HG02943 (cell line): ENCODE measurements around the gene JAG1.

Experiments used
- ATAC-seq: cut with Tn5 transposase; IDR thresholded peaks from one replicate; pipeline ENCODE4 v1.9.1; 2021; ENCODE audit warnings: mild to moderate bottlenecking, low read depth, moderate library complexity; ENCODE audit not compliant: unreplicated experiment

JAG1 gene

DNA sequence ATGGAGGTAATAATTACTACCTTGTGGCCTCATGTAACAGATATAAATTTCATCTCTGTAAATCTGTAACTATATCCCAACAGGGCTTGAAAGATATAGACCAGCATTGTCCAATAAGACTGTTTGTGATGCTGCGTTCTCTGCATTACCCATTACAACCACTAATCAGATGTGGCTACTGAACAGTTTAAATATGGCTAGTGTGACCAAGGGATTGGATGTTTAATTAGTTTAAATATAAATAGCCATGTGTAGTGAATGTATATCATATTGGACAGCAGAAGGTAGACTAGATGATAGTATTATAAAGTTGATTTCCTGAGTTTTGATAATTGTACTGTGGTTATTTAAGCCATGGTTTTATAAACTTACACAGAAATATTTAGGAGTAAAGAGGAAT is 27.8 kb upstream of the JAG1 start:
- no peak for ATAC-seq

DNA sequence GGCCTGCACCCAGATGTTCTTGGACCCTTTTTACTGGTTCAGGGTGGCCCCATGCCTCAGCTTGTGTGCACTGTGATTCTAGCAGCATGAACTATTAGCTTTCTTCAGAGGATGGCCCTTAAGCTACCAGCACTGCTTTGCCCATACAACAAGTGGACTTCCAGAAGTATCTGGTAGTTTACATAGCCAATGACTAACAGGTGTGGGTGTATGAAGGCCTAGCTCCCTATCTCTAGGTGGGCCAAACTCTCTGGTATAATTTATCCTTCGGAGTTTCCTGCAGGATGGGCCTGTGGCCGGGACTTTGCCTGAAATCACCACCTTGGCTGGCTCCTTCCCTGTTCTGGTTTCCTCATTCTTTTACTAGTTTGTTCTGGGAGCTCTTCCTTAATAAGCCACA is 26.1 kb upstream of the JAG1 start:
- no peak for ATAC-seq

DNA sequence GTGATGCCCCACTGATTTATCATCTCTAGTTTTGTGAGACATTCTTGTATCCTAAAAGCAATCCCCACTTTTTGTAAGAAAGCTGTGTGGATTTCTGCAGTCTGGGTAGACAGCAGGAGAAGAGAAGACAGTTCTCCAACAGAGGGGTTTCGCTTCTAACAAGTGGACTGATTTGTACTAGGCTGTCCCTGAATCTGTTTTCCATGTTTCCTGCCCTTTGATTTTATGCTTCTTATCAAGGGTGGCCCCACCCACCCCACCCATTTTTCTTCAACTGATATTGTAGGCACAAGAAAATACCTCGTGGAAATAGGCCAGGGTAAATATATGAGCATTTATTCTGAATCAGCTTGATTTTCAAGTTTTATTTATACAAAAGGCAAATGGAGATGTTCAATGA is 25.7 kb upstream of the JAG1 start:
- no peak for ATAC-seq

DNA sequence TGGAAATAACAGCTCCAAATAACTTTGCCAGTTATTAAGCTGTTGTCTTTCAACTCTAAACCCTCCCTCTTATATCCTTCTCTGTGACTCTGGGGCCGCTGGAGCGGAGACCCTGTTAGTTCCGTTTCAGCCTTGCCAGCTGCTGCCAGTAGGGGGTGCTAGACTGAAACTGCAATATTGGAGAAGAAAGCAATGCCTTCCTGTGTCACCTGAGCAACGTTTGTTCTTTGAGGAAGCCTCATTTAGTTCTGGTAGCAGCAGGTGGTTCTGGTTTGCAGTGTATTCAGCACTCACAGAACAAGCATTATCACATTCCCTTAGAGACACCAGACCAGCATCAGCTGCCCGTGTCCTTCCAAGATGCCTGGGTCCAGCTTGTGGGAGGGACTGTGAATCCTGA is 22.9 kb upstream of the JAG1 start:
- ATAC-seq = no peak

DNA sequence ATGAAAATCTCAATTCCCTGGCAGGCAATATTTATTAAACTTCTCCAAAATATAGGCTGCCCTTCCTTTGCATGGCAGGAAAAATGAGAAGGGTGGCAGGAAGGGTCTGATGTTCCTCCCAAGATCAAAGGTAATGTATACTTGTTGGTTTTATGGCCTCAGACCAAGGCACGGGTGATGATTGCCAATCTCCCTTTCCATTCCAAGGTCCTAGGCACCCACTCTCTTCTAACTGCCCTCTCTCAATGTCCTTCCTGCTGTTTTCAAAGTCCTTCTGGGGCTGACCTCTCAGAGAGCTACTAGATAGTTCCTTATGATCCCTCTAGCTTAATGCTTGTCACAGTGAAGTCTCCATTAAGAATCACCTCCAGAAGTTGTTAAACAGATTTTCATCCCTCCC is 15.6 kb upstream of the JAG1 start:
- no peak for ATAC-seq

DNA sequence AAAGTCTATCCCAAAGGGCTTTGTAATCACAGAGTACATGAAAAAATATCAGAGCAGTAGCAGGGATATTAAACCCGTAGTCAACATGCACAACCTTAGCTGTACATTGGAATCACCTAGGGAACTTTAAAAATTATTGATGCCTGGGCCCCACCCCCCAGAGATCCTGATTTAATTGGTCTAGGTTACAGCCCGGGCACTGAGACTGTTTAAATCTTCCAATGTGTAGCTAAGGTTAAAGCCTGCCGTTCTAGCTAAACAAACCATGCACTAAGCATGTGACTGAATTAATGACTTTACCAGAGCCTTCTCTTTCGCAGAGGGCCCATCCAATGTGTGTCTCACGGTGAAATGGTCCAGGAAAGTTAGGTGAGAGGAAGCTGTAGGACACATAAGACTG is 14.1 kb upstream of the JAG1 start:
- ATAC-seq = no peak

DNA sequence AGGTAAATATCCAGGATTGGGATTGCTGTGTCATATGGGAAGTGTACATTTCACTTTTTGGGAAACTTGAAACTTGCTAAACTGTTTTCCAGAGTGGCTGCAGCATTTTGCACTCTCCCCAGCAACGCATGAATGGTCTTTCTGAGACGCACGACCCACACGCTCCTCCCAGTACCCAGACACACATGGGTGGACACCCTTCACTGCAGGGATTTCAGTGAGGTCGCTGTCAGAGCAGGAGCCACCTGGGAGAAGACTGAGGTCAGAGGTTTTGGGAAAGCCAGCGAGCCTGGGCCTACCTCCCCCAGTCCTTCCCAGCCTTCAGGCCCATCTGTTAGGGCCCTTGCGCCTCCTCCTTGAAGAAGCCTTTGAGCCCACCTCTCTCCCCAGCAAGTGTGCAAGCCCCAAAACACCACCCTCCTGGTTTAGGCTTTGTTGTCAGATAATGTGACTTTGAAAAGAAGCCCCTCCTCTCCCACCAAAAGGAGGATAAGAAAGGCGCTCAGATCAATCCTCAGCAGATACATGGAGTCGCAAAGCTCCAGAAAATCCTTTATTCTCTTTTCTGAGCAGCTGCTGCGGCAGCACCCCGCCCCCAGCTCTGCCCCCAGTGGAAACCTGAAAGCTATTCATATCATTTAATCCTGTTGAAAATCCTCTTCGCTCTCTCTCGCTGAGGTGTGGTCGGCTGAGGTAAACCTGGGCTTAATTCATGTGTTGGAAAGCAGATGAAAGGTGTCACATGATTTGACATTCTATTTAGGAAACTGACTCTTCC is 12.7 kb upstream of the JAG1 start:
- no peak for ATAC-seq

DNA sequence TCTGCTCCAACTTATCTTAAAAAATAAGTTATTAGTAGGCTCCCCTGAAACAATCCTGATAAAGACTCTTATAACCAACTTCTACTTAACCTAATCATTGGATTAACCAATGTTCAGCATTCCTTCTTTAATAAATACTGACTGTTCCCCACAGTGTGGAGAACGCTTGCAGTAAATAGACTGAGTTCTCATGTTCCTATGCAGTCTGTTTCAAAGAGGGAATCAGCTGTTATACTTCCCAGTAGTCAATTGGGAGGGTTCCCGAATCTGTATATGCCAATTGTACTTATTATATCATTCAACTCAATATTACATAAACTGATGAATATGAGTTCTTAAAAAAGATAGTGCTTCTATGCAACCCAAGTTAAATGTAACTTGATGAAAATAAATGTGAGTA is 9.7 kb upstream of the JAG1 start:
- ATAC-seq = no peak

DNA sequence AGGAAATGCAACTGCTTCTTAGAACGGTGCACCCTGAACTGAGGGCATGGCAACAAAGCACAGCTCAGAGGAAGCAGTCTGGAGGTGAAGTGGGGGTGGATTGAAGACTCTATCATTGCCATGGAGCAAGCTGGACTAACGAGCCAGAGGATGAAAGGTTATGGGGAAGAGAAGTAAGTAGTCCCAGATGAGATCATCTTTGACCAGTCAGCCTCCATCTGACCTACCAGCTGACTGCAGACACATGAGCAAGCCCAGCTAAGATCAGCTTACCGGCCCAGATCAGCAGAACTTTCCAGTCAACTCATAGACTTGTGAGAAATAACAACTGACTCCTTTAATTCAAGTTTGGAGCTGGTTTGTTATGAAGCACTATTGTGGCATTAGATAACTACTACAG is 9.1 kb upstream of the JAG1 start:
- no peak for ATAC-seq

DNA sequence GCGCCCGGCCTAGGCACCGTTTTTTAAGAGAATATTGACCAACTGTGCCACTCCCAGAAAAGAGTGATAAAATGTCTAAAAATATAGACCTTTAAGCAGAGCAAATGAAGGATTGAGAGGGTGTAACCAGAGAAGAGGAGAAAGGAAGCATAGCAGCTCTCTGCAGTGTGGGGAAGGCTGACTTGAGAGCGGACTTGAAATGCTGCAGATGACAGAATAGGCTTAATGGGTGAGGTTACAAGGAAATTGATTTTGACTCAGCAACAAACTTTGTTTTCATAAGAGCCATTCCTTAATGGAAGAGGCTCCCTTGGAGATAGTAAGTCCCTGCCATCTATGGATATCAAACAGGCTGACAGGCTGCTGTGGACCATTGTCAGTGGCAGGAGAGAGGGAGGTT is 7.7 kb upstream of the JAG1 start:
- ATAC-seq = no peak

DNA sequence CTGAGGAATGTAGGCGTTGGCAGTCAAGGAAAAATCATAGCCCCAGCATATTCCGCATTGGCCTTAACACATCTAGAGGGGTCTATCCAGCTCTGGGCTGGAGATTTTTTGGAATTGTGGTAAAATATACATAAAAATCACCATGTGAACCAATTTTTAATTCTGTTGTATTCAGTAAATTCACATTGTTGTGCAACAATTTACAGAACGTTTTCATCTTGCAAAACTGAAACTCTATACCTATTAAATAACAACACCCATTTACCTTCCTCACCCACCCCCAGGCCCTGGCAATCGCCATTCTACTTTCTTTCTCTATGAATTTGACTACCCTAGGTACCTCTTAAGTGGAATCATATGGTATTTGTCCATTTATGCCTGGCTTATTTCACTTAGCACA is 6.8 kb upstream of the JAG1 start:
- ATAC-seq = no peak

DNA sequence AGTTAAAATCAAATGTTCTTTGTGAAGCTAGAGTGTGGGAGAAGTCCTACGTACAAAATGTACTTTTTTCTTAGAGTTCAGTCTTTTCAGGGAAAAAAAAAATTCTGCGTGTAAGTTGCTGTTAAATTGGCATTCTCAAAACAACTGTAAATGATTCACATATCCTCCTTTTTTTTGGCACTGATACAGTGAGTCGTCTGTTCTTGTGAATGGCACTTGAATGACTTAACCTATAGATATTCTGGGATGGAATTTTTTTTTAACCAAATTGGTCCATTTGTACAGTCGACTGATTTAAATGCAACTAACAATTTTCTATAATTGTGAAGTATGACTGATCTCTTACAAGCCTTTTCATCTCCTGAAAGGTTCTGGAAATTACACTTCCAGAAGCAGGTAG is 5.5 kb upstream of the JAG1 start:
- no peak for ATAC-seq

DNA sequence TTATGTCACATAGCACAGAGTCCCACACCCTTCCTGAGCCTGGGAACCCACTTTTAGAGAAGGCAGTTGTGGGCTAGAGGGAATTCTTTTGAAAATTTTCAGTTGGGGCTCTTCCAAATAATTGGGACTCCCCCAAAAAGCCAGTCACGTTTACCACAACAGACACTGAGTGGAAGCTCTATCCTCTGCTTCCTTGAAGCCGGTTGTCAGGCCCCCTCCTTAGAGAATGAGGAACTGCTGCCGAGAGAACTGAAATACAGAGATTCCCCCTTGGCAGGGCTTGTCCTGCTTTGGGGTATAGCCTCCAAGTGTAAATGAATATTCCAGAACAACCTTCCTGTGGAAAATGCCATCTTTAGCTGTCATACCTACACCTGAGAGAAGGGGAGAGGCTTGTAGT is 2.7 kb upstream of the JAG1 start:
- ATAC-seq = no peak

DNA sequence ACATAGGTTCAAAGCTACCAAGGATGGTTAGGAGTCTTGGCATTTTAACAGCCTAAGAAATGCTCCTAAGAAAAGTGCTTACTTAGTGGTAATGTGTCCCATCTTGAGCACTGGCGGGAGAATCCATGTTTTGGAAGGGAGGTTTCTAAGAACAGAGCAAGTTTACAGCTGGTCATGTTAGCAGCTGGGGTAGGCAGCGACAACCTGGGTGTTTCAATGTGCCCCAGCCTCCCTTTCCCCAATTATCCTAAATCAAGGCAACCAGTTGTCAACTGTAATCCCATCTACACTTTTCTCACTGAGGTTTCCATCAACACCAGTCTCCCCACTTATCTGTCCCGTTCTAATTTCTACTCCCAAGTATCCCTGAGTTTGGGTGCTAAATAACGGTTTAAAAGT is 1.6 kb upstream of the JAG1 start:
- no peak for ATAC-seq

DNA sequence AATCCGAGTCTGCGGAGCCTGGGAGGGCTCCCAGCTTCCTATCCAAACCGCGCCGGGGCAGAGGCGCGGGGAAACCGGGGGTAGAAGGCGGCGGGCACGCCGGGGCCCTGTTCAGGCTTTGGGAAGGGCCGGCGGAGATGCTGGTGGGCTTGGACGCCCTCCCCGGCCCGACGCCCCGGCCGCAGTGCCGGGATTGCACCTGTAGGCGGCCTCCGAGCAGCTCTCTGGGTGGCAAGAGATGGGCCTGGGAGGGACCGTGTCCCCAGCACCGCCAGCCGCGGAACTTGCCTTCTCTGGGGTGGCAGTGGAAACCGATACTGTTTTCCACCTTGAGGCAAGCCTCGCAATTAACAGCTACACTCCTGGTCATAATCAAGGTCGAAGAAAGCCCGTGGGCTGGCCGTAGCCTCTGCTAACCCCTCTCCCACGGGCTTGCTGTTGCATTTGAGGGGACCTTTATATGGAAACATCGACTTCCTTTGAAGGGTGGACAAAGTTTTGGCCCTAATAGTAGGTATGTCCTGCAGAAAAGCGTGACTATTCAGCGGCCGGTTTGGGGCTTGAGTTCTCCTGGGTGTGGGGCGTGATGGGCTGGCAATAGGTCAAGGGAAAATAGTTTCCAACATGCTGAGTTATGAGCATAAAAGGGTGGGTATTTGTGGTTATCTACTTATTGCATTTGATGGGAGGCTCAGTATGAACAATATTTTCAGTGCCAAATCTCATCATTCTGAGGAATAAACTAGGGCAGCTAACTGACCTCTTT is 1.1 kb upstream of the JAG1 start:
- ATAC-seq = peak; percentile 43

DNA sequence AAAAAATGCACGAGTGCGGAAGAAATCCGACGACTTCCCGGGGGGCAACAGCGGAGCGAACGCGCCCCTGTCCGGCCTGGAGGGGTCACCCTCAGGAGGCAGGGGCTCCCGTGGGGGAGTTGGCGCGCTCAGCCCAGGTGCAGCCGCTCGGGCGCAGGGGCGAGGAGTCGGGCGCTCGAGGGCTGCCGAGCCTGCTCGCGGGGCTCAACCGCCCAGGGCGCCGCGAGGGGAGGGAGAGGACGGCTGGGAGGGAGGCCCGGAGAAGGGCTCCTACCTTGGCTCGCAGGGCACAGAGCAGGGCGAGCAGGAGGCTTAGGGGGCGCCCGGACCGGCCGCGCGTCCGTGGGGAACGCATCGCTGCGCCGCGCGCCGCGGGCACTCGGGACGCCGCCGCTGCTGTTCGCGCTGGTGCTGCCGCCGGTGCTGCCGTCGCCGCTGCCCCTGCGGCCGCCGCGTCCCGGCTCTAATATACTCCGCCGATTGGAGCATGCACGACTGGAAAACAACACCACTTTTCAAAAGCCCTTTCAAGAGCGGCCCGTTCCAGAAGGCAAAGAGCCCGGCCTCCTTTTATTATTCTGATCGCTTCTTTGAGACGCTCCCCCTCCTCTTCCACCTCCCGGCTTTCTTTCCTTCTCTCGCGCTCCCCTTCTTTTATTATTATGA is 490 bp downstream of the JAG1 start:
- ATAC-seq = no peak

DNA sequence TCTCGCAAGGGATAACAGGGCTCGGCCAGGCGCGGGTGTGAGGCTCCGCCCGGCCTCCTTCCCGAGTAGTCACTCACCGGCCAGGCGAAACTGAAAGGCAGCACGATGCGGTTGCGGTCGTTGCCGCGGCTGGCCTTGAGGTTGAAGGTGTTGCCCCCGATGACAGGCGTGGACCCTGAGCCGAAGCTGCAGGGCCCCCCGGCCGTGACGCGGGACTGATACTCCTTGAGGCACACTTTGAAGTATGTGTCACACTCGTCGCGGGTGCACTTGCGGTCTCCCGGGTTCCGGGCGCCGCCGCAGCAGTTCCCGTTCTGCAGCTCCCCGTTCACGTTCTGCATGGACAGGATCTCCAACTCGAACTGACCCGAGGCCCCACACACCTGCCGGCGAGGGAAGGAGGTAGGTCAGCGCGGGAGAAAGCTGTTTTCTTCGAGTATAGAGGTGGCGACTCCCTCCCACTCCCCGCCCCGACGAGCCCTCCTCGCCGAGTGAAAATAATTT is 1.1 kb downstream of the JAG1 start:
- no peak for ATAC-seq

DNA sequence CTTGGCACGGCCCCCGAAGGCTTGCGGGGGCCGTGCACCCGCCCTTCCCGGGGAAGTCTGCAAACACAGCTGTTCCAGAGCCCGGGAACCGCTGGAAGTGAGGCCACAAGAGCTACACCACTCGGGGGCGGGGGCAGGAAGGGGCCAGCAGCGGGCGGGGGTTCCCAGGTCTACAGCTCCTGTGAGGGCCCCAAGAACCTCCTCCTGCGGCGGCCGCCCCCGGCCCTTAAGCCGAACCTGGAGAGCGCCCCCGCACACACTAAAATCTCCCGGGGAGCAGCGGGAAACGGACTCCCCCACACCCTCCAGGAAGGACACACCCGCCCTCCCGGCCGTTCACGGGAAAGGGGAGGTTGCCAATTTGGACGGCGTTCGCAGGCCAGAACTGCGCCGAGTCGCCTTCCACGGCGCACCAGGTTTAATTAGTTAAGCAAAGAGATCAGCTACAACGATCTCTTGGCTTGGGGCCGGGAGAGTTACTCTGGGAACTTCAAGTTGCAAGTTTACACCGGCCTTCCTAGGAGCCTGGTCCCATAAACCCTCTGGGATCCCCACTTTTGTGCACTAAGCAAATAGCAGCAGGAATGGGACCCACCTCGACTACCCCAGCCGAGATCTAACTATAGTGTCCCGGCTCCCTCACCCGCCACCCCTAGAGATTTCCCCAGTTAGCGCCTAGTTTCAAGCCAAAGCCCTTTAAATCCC is 1.7 kb downstream of the JAG1 start:
- no peak for ATAC-seq

DNA sequence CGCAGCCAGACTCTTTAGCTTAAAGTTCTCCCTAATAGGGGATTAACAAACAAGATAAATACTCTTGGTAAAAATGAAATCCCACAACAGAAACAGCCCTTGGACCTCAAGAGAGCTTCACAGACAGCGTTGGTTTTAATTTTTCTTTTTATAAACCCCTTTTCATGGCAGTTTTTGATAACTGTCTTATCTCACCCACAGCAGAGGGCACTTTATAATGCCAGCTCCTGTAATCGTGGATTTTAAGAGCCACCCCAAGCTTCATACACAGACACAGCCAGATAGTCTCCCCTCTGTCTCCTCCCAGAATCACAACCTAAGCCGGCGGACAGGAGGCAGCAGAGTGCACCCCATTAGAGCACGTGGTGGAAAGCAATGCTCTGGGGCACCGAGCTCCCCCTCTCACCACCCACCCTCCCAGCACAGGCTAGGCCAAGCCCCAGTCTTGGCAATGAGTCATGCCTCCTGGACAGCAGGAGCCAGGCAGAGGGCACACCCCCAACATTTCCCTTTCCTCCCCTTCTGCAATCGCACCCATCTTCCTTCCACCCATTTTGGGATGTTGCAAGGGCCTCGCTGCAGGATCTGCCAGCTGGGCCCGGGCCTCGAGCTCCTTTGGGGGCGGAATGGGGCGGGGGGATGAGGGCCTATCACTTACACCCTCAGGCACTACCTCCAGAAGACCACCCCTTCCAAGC is 2.4 kb downstream of the JAG1 start:
- peak; percentile 28 for ATAC-seq

DNA sequence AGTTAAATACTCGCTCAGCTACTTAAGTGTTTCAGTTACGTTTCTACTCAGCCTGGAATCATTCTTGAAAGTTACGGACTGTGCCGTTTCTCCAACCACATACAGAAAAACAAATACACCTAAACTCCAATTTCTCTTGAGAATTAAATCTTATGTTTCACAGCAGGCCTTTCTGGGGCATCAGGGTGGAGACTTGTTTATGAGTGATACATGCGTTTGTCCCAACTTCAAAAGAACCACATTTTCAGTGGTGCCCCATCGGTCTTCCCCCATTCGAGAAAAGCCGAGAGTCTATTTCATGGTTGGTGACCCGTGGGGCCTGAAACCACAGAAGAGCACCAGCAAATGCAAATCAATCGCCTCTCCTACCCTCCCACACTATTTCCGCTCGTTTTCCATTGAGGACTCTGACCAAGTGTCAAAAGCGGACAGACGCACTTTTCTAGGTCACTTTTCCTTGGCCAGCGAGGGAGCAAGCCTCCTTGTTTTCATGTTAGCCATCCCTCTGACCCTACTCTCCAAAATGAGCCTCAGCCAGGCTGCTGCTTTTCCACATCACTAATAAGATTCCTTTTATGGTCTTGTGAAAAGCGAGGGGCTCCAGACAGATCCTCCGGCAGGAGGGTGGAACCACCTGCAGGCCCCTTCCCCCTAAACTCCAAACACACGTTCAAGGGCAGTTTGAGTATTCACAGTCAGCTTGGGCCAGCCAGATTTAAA is 3.1 kb downstream of the JAG1 start:
- ATAC-seq = peak; percentile 30
